ENCODE measurements around the gene DBP.
A peak's percentile ranks its signal among the peaks of the same experiment; 100 is the strongest.

DBP gene

GRCh38 chr19:48639483-48640375 is 2.5 kb upstream of the DBP start:
- TF ChIP-seq CTCF (IDR thresholded peaks at IDR 0.05; ENCODE audit: low read length, missing control alignments) = no peak
- no peak overlapping the region for H3K4me3 ChIP-seq (replicated peaks; ENCODE audit: low read depth, low read length)
- DNase-seq (ENCODE audit: low read depth) = no peak

- no peak overlapping the region for H3K4me3 ChIP-seq (replicated peaks; ENCODE audit: low read depth, low read length)
- no peak for DNase-seq (ENCODE audit: low read depth)
- no peak for TF ChIP-seq CTCF (IDR thresholded peaks at IDR 0.05; ENCODE audit: low read length, missing control alignments)
These were observed 1.7 kb upstream of the DBP start for GRCh38 chr19:48638831-48639381.

GRCh38 chr19:48637948-48638830 is 1.0 kb upstream of the DBP start:
- TF ChIP-seq CTCF (IDR thresholded peaks at IDR 0.05; ENCODE audit: low read length, missing control alignments) = peak; percentile 3
- DNase-seq (ENCODE audit: low read depth) = peak; percentile 98
- H3K4me3 ChIP-seq (replicated peaks; ENCODE audit: low read depth, low read length) = peak overlapping the region; percentile 60

GRCh38 chr19:48637449-48637947 is 319 bp upstream of the DBP start:
- no peak for TF ChIP-seq CTCF (IDR thresholded peaks at IDR 0.05; ENCODE audit: low read length, missing control alignments)
- peak; percentile 100 for DNase-seq (ENCODE audit: low read depth)
- peak overlapping the region; percentile 60 for H3K4me3 ChIP-seq (replicated peaks; ENCODE audit: low read depth, low read length)

- TF ChIP-seq CTCF (IDR thresholded peaks at IDR 0.05; ENCODE audit: low read length, missing control alignments) = no peak
- DNase-seq (ENCODE audit: low read depth) = no peak
- H3K4me3 ChIP-seq (replicated peaks; ENCODE audit: low read depth, low read length) = peak overlapping the region; percentile 60
These were observed 967 bp downstream of the DBP start for GRCh38 chr19:48635966-48636858.
